Stomach (tissue), 4 donors: Measurements from ENCODE around the gene SPATA33.

ENCODE experiments used
- EP300 ChIP-seq: sonication (generic); formaldehyde crosslinking; IDR thresholded peaks from one replicate; pipeline ENCODE4 v1.6.1; 2017; ENCODE audit warnings: antibody characterized with exemption
- POLR2A ChIP-seq, 4 donors: fragments of 450-650 bp; IDR thresholded peaks; one replicate each; pipeline ENCODE4 v1.6.1; 2016; ENCODE audit warnings: antibody characterized with exemption in 4 of 4, control low read depth in 2 of 4, mild to moderate bottlenecking in 1 of 4, moderate library complexity in 1 of 4
- POLR2AphosphoS5 ChIP-seq, 3 donors: sonication (generic); formaldehyde crosslinking; IDR thresholded peaks; one replicate each; pipeline ENCODE4 v1.6.1; 2016; ENCODE audit warnings: antibody characterized with exemption in 3 of 3
- TF ChIP-seq, protein P1 (sequence below), 7 experiments: fragments of 450-650 bp in 4 of 7; fragments of 200-600 bp in 3 of 7; sonication (generic) in 3 of 7; IDR thresholded peaks; one replicate each; pipeline ENCODE4 v1.5.1; 2016 to 2019; ENCODE audit warnings: antibody characterized with exemption in 7 of 7, control low read depth in 2 of 7, mild to moderate bottlenecking in 1 of 7

DNA sequence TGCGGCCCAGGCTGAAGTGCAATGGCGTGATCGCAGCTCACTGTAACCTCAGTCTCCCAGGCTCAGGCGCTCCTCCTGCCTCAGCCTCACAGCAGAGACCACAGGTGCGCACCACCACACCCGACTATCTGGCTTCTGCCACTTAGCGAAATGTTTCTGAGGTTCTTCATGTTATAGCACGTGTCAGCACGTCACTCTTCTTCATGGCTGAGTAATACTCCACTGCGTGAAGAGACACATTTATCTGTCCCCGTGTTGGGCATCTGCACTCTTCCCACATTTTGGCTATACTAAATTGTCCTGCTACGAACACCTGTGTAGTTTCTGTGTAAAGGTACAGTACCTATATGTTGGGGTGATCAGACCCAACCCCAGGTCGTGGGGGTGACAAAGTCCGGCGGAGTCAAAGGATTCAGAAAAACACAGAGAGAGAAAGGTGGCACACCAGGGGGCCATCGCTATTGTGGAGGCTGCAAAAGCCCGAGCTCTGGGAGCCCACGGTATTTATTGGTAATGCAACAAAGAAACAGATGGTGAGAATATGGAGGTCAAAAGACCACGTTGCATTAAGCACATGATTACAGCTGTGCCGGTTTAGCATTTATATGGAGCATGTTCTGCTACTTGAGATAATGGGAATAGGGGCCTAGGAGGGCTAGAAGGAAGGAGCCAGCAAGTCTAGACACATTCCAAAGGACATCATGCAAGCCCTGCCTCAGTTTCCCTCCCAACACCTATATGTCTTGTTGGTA, 45.0 kb upstream of the SPATA33 start:
- TF ChIP-seq, protein P1, sequence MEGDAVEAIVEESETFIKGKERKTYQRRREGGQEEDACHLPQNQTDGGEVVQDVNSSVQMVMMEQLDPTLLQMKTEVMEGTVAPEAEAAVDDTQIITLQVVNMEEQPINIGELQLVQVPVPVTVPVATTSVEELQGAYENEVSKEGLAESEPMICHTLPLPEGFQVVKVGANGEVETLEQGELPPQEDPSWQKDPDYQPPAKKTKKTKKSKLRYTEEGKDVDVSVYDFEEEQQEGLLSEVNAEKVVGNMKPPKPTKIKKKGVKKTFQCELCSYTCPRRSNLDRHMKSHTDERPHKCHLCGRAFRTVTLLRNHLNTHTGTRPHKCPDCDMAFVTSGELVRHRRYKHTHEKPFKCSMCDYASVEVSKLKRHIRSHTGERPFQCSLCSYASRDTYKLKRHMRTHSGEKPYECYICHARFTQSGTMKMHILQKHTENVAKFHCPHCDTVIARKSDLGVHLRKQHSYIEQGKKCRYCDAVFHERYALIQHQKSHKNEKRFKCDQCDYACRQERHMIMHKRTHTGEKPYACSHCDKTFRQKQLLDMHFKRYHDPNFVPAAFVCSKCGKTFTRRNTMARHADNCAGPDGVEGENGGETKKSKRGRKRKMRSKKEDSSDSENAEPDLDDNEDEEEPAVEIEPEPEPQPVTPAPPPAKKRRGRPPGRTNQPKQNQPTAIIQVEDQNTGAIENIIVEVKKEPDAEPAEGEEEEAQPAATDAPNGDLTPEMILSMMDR (IDR thresholded peaks at IDR 0.05), result no peak
- TF ChIP-seq EP300 (no peak), POLR2AphosphoS5 (IDR thresholded peaks at IDR 0.05) (no peak), POLR2A (IDR thresholded peaks at IDR 0.05) (no peak)
